ENCODE results near the gene RGS16.

- TF ChIP-seq, protein P1, sequence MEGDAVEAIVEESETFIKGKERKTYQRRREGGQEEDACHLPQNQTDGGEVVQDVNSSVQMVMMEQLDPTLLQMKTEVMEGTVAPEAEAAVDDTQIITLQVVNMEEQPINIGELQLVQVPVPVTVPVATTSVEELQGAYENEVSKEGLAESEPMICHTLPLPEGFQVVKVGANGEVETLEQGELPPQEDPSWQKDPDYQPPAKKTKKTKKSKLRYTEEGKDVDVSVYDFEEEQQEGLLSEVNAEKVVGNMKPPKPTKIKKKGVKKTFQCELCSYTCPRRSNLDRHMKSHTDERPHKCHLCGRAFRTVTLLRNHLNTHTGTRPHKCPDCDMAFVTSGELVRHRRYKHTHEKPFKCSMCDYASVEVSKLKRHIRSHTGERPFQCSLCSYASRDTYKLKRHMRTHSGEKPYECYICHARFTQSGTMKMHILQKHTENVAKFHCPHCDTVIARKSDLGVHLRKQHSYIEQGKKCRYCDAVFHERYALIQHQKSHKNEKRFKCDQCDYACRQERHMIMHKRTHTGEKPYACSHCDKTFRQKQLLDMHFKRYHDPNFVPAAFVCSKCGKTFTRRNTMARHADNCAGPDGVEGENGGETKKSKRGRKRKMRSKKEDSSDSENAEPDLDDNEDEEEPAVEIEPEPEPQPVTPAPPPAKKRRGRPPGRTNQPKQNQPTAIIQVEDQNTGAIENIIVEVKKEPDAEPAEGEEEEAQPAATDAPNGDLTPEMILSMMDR (IDR thresholded peaks at IDR 0.05), result no peak
- no peak for TF ChIP-seq POLR2AphosphoS5 (IDR thresholded peaks at IDR 0.05; ENCODE audit: low read depth, low read length)
- no peak for TF ChIP-seq SIN3A (IDR thresholded peaks at IDR 0.05; ENCODE audit: borderline replicate concordance, insufficient read depth, low read depth, low read length)
- no peak for TF ChIP-seq REST (IDR thresholded peaks at IDR 0.05; ENCODE audit: insufficient read depth in 1 of 2, low read depth in 2 of 2, low read length in 1 of 2)
- TF ChIP-seq TCF7L2 (IDR thresholded peaks at IDR 0.05; ENCODE audit: low read depth, low read length), result no peak
Observed at GRCh38 chr1:182589520-182589919, 14.7 kb downstream of the RGS16 start.
